Lower leg skin (tissue), 3 donors: Measurements from ENCODE around the gene UBALD1.

Experiments used
- CTCF ChIP-seq, 3 donors: fragments of 450-650 bp; IDR thresholded peaks; one replicate each; pipeline ENCODE4 v1.5.1; 2016; ENCODE audit warnings: antibody characterized with exemption in 3 of 3, mild to moderate bottlenecking in 3 of 3, moderate library complexity in 2 of 3
- POLR2A ChIP-seq, 2 donors: fragments of 450-650 bp; IDR thresholded peaks; one replicate each; pipeline ENCODE4 v1.6.1; 2016 to 2017; ENCODE audit warnings: antibody characterized with exemption in 2 of 2, mild to moderate bottlenecking in 1 of 2, moderate library complexity in 1 of 2

- TF ChIP-seq CTCF (IDR thresholded peaks at IDR 0.05) (no peak), POLR2A (IDR thresholded peaks at IDR 0.05) (peak in 1 of 2 donors; percentile 68)
Measured at GRCh38 chr16:4624827-4625559, 10.3 kb upstream of the UBALD1 start.
